PC-3 (cell line): ENCODE results near the gene RBM46.

ENCODE experiments used
- EZH2 ChIP-seq: fragments of 300-600 bp; sonication (generic); IDR thresholded peaks from one replicate; pipeline ENCODE4 v1.6.1; 2017; ENCODE audit warnings: antibody characterized with exemption, mild to moderate bottlenecking, low read length; ENCODE audit not compliant: unreplicated experiment
- EZH2phosphoT487 ChIP-seq: fragments of 300-600 bp; sonication (generic); IDR thresholded peaks from 2 replicates; pipeline ENCODE4 v1.6.1; 2018; ENCODE audit warnings: mild to moderate bottlenecking, antibody characterized with exemption, low read length, borderline replicate concordance
- TF ChIP-seq, protein P1 (sequence below): fragments of 300-600 bp; sonication (generic); conservative IDR thresholded peaks from 2 replicates; pipeline ENCODE4 v1.5.1; 2017; ENCODE audit warnings: antibody characterized with exemption, low read depth, mild to moderate bottlenecking, low read length

DNA sequence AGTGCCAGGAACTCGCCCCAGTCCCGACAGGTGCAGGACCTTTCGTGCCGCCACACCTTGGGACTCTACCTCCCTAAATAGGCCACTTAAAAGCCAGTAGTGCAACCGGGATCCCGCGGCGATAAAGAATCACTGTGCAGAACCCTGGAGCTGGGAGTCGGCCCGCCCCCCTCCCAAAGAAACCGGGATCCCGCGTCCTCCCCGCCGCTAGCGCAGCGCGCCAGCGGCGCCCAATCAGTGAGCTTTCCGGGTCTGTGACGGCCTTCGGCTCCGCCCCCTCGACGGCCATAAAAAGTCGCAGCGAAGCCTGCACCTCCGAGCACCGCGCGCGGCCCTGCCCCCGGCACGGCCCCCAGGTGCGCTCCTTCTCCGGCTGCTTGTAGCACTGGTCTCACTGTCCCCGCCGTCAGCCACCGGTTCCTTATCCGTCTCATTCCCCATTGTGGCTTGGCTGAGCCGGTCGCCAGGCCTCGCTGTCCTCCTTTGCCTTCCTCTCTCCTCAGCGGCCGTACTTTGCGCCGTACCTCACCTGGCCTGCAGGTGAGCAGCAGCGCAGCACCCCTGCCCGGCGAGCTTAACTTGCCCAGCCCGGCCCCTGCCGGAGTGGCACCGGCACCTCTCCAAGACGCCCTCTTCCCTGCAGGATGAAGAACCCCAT is 37.3 kb upstream of the RBM46 start, which contains the start of gene LRAT:
- TF ChIP-seq EZH2 (no peak), EZH2phosphoT487 (no peak)
- TF ChIP-seq, protein P1, sequence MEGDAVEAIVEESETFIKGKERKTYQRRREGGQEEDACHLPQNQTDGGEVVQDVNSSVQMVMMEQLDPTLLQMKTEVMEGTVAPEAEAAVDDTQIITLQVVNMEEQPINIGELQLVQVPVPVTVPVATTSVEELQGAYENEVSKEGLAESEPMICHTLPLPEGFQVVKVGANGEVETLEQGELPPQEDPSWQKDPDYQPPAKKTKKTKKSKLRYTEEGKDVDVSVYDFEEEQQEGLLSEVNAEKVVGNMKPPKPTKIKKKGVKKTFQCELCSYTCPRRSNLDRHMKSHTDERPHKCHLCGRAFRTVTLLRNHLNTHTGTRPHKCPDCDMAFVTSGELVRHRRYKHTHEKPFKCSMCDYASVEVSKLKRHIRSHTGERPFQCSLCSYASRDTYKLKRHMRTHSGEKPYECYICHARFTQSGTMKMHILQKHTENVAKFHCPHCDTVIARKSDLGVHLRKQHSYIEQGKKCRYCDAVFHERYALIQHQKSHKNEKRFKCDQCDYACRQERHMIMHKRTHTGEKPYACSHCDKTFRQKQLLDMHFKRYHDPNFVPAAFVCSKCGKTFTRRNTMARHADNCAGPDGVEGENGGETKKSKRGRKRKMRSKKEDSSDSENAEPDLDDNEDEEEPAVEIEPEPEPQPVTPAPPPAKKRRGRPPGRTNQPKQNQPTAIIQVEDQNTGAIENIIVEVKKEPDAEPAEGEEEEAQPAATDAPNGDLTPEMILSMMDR = peak; percentile 25; the same call in 1 of the 2 replicates
